ENCODE results near the gene KCNH4.

- TF ChIP-seq CTCF (IDR thresholded peaks at IDR 0.05) = no peak
- no peak for TF ChIP-seq POLR2A (IDR thresholded peaks at IDR 0.05)
Observed at GRCh38 chr17:42165751-42166150, 15.2 kb downstream of the KCNH4 start.

Data from Peyer's patch (tissue), 4 donors.